GM18526 (cell line): ENCODE results near the gene KLRD1.

Experiments used
- POLR2A ChIP-seq: IDR thresholded peaks from 3 replicates; pipeline ENCODE4 v1.6.1; 2011; ENCODE audit not compliant: insufficient read length; ENCODE audit errors: extremely low read depth

The KLRD1 gene

DNA sequence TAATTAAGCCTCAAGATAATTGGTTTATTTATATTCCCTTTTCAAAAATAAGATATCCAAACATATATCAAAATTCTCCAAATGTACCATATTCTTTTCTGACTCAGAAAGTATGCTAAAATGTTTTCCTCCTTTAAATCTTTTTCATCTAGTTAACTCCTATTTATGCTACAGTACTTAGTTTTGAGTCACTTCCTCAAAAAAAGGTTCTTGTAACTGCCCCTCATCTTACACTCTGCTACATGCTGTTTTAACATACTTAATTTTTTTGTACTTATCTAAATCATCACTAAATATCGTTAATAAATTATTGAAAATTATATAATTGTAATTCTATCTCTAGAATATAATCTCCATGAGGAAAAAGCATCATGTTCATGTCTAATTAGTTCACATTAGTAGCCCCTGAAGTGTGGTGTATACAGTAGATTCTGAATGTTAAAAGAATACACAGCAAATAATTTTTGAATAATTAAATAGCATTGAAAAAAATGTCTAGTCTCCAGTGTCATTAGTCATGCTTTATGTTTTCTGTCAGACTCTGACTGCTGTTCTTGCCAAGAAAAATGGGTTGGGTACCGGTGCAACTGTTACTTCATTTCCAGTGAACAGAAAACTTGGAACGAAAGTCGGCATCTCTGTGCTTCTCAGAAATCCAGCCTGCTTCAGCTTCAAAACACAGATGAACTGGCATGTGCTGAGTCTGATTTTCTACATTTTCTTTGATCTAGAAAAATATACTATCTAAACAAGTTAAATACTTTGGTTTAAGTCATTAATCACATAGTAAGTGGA, 3.5 kb downstream of the KLRD1 start:
- no peak for TF ChIP-seq POLR2A

DNA sequence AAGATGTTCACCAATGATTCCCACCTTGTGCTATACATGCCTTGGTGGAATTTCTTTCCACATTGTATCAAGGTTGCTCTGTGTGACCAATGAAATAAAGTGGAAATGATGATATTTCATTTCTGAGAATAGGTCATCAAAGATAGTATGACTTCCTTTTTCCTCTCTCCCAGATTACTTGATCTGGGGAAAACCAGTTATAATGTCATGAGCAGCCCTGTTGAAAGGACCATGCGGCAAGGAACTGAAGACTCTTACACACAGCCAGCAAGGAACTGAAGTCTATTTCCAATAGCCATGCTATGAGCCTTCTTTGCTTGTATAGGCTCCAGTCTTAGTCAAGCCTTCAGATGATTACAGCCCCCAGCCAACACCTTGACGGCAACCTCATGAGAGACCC, 11.7 kb downstream of the KLRD1 start:
- TF ChIP-seq POLR2A, result no peak

DNA sequence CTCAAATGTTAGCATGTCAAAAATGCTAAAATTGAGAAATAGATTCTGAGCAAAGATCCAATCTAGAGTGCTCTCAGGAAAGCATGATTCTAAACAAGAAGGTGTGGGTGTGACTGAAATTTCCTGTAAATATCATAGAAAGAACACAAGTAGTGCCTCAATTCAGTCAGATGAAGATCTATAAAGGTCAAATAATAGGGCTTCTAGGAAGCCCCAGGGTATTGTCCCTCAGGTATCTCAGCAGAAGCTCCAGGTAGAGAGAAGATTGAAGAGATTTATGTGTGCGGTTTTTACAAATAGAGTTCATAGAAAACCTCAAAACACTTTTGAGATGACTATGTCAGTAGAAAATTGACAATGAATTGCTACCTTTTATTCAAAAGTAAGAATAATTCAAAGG, 13.0 kb downstream of the KLRD1 start:
- TF ChIP-seq POLR2A, result no peak

DNA sequence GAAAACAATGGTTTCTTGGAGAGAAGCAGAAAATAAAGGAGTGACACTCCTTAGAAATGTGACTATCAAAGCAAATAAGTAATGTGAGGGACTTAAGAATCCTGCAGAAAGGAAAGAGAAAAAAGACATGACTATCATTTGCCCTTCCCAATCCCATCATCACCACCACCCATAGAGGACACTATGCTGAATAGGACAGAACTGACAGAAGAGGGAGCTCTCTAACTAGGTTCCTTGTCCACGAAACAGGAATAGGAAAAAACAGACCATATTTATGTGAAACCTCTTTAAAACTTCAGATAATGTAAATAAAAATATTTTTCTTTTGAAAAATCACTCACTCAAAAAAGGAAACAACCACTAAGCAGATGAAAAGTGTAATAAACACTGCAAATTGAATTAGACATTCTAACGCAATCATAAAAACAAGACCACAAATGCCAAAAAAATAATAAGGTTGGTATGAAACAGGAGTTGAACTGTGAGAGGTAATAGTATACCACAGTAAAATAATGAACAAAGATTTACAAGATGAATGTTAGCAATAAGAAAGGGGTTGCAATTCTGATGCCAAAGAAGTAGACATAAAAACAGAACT, 24.1 kb downstream of the KLRD1 start:
- no peak for TF ChIP-seq POLR2A

DNA sequence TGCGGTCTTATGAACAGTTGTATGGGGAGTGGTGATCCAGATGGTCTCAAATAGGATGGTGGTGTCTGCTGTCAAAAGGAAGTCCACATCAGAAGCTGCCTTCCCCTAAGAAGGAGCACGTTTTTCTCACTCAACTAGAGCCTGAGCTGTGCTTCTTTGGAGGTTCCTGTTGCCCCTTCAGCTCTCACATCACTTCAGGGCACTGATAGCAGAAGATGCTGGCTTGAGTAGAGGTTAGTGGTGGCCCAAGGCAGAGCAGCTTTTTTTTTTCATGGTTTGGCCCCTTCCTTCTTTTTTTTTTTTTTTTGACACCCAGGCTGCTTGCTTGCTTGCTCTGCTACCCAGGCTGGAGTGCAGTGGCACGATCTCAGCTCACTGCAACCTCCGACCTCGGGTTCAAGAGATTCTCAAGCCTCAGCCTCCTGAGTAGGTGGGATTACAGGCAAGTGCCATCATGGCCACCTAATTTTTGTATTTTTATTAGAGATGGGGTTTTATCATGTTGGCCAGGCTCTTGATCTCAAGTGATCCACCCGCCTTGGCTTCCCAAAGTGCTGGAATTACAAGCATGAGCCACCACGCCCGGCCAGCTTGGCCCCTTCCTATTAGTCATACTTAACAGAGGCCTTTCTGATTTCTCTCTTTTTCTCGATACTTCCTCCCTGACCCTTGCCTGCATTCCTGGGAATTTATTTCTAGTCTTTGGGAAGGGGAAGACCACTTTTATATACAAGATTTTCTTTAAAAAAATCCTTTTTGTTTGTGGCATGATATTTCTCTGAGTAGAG, 31.6 kb downstream of the KLRD1 start:
- TF ChIP-seq POLR2A, result no peak

DNA sequence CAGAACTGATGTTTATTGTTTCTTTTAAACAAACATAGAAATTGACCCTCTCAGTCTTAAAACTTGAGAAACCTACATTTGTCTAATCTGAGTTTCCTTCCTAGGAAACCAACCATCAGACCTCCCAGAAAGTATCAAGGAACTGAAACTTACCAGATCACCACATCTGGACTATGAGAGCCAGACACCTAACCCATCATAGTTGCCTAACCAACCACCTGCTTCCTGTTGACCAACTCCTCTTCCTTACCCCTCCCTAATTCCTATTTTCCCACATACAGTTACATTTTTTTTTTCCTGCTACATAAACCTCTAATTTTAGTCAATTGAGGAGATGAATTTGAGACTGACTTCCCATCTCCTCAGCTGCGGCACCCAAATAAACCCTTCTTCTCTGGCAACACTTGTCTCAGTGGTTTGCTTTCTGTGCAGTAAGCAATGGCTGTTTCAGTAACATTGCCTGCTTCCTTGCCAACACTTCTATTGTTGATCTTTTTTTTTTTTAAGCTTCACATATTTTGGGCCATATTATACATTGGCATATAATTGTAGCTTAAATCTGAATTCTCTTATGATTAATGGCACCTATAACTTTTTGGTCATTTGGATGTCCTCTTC, 34.3 kb downstream of the KLRD1 start:
- no peak for TF ChIP-seq POLR2A

DNA sequence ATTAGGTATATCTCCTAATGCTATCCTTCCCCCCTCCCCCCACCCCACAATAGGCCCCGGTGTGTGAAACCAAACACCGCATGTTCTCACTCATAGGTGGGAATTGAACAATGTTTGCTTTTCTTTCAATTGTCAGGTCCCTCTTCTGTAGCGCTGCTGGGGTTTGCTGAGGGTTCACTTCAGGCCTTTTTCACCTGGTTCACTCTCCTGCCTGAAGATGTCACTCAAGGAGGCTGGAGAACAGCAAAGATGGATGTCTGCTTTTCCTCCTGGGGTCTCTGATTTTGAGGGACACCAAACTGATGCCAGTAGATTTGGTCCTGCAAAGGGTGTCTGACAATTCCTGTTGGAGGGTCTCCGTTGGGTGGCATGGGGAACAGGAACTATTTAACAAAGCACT, 46.4 kb downstream of the KLRD1 start:
- no peak for TF ChIP-seq POLR2A

DNA sequence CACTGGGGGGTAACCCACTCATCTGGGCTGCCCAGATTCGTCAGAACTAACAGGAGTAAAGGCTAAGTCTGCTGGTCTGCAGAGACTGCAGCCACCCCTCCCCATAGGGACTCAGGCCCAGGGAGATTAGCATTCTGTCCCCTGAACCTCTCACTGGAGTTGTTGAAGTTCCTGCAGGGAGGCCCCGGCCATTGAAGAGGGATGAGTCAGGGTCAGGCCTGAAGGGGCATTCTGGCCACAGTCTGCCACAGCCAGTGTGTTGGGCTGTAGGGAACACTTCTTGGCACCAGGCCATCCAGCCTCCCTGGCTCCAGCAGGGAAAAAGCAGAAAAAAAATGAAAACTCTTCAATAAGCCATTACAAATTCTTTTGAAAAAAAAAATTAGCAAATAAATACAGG, 46.8 kb downstream of the KLRD1 start:
- TF ChIP-seq POLR2A, result no peak

DNA sequence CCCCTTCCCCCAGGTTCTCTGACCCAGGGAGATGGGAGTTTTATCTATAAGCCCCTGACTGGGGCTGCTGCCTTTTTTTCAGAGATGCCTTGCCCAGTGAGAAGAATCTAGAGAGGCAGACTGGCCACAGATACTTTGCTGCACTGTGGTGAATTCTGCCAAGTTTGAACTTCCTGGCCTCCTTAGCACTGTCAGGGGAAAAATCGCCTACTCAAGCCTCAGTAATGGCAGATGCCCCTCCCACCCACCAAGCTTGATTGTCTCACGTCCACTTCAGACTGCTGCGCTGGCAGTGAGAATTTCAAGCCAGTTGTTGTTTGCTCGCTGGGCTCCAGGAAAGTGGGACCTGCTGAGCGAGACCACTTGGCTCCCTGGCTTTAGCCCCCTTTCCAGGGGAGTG, 50.5 kb downstream of the KLRD1 start:
- TF ChIP-seq POLR2A, result no peak

DNA sequence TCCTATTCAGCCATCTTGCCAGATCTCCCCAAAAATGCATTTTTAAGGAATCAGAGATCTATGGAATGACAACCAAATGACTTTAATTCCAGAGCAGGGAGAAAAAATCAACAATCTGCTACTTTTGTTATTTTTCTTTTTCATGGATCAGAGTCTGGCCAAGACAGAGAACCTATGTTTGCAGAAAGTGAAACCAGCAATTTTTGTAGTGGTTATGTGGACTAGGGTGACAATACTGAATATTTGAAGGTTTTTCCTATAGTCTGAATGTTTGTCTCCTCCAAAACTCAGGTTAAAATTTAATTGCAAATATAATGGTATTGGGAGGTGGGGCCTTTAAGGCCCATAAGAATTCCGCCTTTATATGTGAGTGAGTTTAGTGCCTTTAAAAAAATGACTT, 51.3 kb downstream of the KLRD1 start:
- no peak for TF ChIP-seq POLR2A

DNA sequence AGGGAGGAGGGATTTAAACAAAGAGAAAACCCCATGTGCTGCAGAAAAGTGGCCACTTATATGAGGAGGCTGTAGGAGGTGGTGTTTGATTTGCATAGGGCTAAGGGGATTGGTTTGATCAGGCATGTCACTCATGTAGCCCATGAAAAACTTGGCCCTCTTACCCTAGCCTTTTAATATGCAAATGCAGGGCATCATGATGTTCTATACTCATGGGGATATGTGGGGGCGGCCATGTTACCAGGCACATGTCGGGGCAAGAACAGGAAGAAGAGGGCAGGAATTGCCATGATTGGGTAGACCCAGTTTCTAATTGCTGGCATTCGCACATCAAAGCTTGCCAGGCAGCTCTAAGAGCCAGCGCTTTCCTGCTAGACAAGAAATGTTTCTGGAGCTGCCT, 53.4 kb downstream of the KLRD1 start:
- TF ChIP-seq POLR2A, result no peak

DNA sequence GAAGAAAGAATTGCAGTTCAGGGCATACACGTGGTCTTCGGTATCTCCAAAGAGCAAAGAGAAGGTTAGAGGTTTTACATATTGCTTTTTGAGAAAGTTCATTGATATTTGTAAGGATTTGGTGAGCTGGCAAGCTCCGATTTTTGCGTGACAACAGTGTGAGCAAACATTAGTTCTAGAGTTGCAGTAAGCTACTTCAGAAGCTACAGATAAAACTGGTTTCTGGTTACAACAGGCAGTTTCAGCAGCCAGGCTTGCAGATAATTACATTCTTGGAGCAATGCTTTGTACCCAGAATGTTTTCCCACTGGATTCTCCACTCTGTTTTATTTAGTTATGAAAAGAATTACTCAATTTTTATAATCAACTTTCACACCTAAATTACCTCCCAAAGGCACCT, 54.0 kb downstream of the KLRD1 start:
- no peak for TF ChIP-seq POLR2A

DNA sequence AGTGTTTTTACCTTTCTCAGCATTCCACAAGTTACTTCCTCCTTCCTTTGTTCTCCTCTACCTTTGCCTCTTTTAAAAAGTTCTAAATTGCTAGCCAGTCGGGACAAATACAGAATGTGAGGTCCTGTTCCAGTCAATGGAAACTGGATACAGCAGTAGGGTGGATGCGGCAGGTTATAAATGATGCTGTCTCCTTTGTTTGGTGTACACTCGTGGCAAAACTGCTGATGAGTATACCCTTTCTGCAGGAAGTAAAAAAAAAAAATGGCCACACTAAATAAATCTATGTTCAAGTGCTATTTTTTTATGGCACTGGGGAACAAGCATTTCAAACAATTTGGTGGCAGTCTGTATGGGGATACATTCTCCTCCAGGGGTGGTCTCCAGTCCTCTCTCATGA, 54.7 kb downstream of the KLRD1 start:
- no peak for TF ChIP-seq POLR2A

DNA sequence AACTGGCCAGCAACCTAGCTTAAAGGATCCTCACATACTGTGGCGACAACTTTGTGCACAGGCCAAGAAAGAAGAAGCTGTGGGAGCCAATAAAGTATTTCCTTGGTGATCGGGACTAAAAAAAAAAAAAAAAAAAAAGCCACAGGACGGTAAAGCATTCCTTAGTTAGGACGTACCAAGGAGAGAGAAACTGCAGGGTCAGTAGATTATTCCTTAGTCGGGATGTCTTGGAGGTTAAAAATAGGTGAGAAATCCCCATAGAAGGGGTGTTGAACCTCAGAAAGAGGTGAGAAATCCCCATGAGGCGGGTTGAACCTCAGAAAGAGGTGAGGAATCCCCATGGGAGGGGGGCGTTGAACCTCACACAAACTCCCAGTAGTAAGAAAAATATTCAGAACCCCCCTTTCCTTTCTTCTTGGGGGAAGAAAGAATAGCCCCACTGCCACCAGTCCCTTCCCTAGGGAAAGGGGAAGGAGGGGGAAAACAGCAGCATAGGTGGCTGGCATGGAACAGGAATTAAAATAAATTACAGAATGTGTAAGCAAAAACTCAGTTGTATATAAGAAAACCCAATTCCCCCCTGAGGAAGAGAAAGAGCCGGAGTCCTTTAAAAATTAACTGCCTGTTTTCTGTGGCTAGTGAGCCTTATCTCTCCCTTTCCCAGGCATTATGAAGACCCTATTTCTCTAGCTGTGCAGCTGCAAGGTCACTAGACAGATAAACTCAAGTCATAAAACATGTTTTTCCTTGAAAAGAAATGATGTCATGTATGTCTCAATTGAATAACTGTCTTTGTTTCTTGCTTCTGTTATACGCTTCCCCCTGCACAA, 55.4 kb downstream of the KLRD1 start:
- TF ChIP-seq POLR2A, result no peak

DNA sequence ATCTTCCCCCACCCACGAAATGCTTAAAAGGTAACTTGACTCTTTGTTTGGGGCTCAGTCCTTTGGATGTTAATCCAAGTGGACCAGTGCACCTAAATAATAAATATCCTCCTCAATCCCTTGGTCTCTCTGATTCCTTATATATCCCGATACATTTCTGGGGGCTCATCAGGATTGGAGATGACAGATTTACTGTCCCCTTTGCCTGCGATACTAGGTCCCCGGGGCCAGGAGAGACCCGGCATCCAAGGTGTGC, 55.9 kb downstream of the KLRD1 start:
- TF ChIP-seq POLR2A, result no peak
